CD14-positive monocyte (primary cell): ENCODE data around the gene BSND. TPM values are rescaled to one million over a fixed set of nuclear protein-coding genes. Genes with fewer than 3 reads are reported as not detected.

Source experiments
- DNase-seq, 3 donors: peaks; one replicate each; pipeline ENCODE4 v3.0.0-alpha.2; 2011 to 2022
- H2AFZ ChIP-seq: 2 replicates; pipeline ENCODE4 v1.6.0; 2012; ENCODE audit warnings: mild to moderate bottlenecking, low read depth, low read length, inconsistent platforms; ENCODE audit not compliant: insufficient read depth, poor library complexity, severe bottlenecking
- H3K27ac ChIP-seq, 2 donors: 1 replicate in 1 of 2; 2 replicates in 1 of 2; pipeline ENCODE4 v1.5.1; 2012 to 2013; ENCODE audit warnings: low read length in 2 of 2, control low read depth in 1 of 2, inconsistent platforms in 1 of 2, low read depth in 1 of 2, mild to moderate bottlenecking in 1 of 2
- H3K27me3 ChIP-seq, 2 donors: one replicate each; pipeline versions ENCODE4 v1.6.0 to v1.6.1; 2011 to 2013; ENCODE audit warnings: low read length in 2 of 2; ENCODE audit not compliant: control insufficient read depth in 2 of 2, insufficient read depth in 2 of 2
- H3K36me3 ChIP-seq, 2 donors: replicated peaks in 1 of 2; 1 replicate in 1 of 2; 2 replicates in 1 of 2; pipeline versions ENCODE4 v1.5.1 to v1.6.1; 2012 to 2013; ENCODE audit warnings: low read length in 2 of 2, control low read depth in 1 of 2, inconsistent platforms in 1 of 2, mild to moderate bottlenecking in 1 of 2; ENCODE audit not compliant: insufficient read depth in 2 of 2, control insufficient read depth in 1 of 2
- H3K4me1 ChIP-seq, 2 donors: 1 replicate in 1 of 2; 2 replicates in 1 of 2; pipeline versions ENCODE4 v1.5.1 to v1.6.1; 2012 to 2013; ENCODE audit warnings: low read length in 2 of 2, control low read depth in 1 of 2, inconsistent platforms in 1 of 2, mild to moderate bottlenecking in 1 of 2, moderate library complexity in 1 of 2; ENCODE audit not compliant: insufficient read depth in 2 of 2, control insufficient read depth in 1 of 2
- H3K4me2 ChIP-seq: replicated peaks from 2 replicates; pipeline ENCODE3; 2012; ENCODE audit warnings: low read length, moderate library complexity, mild to moderate bottlenecking; ENCODE audit not compliant: poor library complexity, severe bottlenecking; ENCODE audit errors: extremely low read depth
- H3K4me3 ChIP-seq, 3 experiments: fragments of 200-600 bp in 1 of 3; sonication (generic) in 1 of 3; replicated peaks in 1 of 3; 1 replicate in 2 of 3; 2 replicates in 1 of 3; pipeline ENCODE4 v1.5.1; 2011 to 2013; ENCODE audit warnings: low read length in 3 of 3, mild to moderate bottlenecking in 3 of 3, control low read depth in 2 of 3, low read depth in 2 of 3, inconsistent platforms in 1 of 3, moderate library complexity in 1 of 3
- H3K79me2 ChIP-seq: 2 replicates; pipeline ENCODE4 v1.6.0; 2012; ENCODE audit warnings: mild to moderate bottlenecking, control low read depth, inconsistent platforms, low read length, moderate library complexity; ENCODE audit not compliant: insufficient read depth
- H3K9ac ChIP-seq: 2 replicates; pipeline ENCODE4 v1.6.0; 2017; ENCODE audit warnings: low read length, mild to moderate bottlenecking; ENCODE audit not compliant: insufficient read depth, poor library complexity, severe bottlenecking
- H3K9me3 ChIP-seq, 2 donors: replicated peaks in 1 of 2; 1 replicate in 1 of 2; 2 replicates in 1 of 2; pipeline versions ENCODE4 v1.5.1 to v1.6.1; 2012 to 2013; ENCODE audit warnings: low read length in 2 of 2, control low read depth in 1 of 2; ENCODE audit not compliant: control insufficient read depth in 1 of 2, insufficient read depth in 1 of 2
- H4K20me1 ChIP-seq: 2 replicates; pipeline ENCODE4 v1.6.0; 2012; ENCODE audit warnings: mild to moderate bottlenecking, low read length, control low read depth, moderate library complexity; ENCODE audit not compliant: insufficient read depth
- H3K27ac Mint-ChIP-seq, 7 donors: one replicate each; pipeline ENCODE4 v1.8.0; 2020; ENCODE audit warnings: mild to moderate bottlenecking in 7 of 7, mixed read lengths in 7 of 7, moderate library complexity in 6 of 7, inconsistent platforms in 2 of 7
- H3K27me3 Mint-ChIP-seq, 3 donors: one replicate each; pipeline ENCODE4 v1.8.0; 2021 to 2022; ENCODE audit warnings: low read depth in 3 of 3, mild to moderate bottlenecking in 3 of 3, mixed read lengths in 3 of 3, moderate library complexity in 3 of 3, inconsistent platforms in 1 of 3
- H3K36me3 Mint-ChIP-seq, 2 donors: one replicate each; pipeline ENCODE4 v1.8.0; 2020; ENCODE audit warnings: mixed read lengths in 2 of 2, inconsistent platforms in 1 of 2, mild to moderate bottlenecking in 1 of 2
- H3K4me1 Mint-ChIP-seq: one replicate; pipeline ENCODE4 v1.8.0; 2020; ENCODE audit warnings: mild to moderate bottlenecking, mixed read lengths
- H3K4me3 Mint-ChIP-seq, 2 donors: one replicate each; pipeline ENCODE4 v1.8.0; 2020; ENCODE audit warnings: mild to moderate bottlenecking in 2 of 2, mixed read lengths in 2 of 2, moderate library complexity in 1 of 2
- H3K9me3 Mint-ChIP-seq, 7 donors: one replicate each; pipeline ENCODE4 v1.8.0; 2020 to 2022; ENCODE audit warnings: mixed read lengths in 7 of 7, mild to moderate bottlenecking in 6 of 7, moderate library complexity in 6 of 7, inconsistent platforms in 2 of 7
- WGBS: methylation state at CpG from one replicate; pipeline ENCODE4 v1.1.5; 2013; ENCODE audit warnings: missing lambda C conversion rate; ENCODE audit not compliant: insufficient coverage; 5-methylcytosine and 5-hydroxymethylcytosine counted together
- intact Hi-C, 2 donors: fragments of 100-400 bp; cut with micrococcal nuclease; formaldehyde crosslinking; loops; one replicate each; pipeline versions ENCODE4 v1.15.0 to v1.15.1; 2023
- polyA plus RNA-seq, 3 donors: library from polyadenylated mRNA; depleted of rRNA in 1 of 3; unstranded in 2 of 3; stranded (reverse) in 1 of 3; fragments of 300-500 nt in 2 of 3; fragments of >200 nt in 1 of 3; fragmentation: Illumina TruSeq in 2 of 3; gene quantifications; 1 replicate in 2 of 3; 2 replicates in 1 of 3; pipeline ENCODE4 v1.2.3, GENCODE V29; 2012 to 2021
- TF ChIP-seq, protein P1 (sequence below): fragments of 200-600 bp; IDR thresholded peaks from one replicate; pipeline ENCODE4 v1.8.0; 2022; ENCODE audit warnings: antibody characterized with exemption, mild to moderate bottlenecking

Gene BSND
- polyA plus RNA-seq, 3 donors: not detected

DNA sequence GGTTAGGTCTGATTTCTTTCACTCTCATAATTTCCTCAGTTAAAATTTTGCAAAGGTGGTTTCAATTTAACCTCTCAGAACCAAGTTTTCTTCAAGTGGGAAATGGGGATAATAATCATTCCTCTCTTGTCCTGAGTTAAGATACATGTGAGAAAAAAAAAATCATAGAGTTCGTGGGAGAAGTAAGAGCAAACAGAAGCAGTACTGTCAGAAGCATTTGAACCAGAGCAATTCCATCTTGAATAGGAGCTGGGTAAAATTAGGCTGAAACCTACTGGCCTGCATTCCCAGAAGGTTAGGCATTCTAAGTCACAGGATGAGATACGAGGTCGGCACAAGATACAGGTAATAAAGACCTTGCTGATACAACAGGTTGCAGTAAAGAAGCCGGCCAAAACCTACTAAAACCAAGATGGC is 46.9 kb upstream of the BSND start:
- H2AFZ ChIP-seq: no peak overlapping the region
- H4K20me1 ChIP-seq: no peaks in the 10 kb centered on the region
- intact Hi-C loops: loop anchor here in 1 of 2 donors (2.0 kb wide), 1 partner anchor 43 kb away; no protein-coding TSS in a partner anchor
- H3K4me3 ChIP-seq: no peak overlapping the region
- no peaks in the 10 kb centered on the region for H3K36me3 ChIP-seq
- Mint-ChIP-seq H3K4me3 (no peak overlapping the region), H3K36me3 (peaks cover 0 to 2% of the 10 kb centered on the region in 2 donors), H3K4me1 (peaks cover 61% of the 10 kb centered on the region), H3K27me3 (no peaks in the 10 kb centered on the region), H3K9me3 (no peaks in the 10 kb centered on the region), H3K27ac (no peak overlapping the region)
- no peak overlapping the region for H3K9ac ChIP-seq
- no peak for DNase-seq
- no peaks in the 10 kb centered on the region for H3K9me3 ChIP-seq
- H3K79me2 ChIP-seq: no peaks in the 10 kb centered on the region
- H3K4me2 ChIP-seq: no peak overlapping the region
- no peak overlapping the region for H3K27ac ChIP-seq
- no peaks in the 10 kb centered on the region for H3K27me3 ChIP-seq
- no CpG with 5 or more reads among the region's 4 CpGs for WGBS
- TF ChIP-seq, protein P1, sequence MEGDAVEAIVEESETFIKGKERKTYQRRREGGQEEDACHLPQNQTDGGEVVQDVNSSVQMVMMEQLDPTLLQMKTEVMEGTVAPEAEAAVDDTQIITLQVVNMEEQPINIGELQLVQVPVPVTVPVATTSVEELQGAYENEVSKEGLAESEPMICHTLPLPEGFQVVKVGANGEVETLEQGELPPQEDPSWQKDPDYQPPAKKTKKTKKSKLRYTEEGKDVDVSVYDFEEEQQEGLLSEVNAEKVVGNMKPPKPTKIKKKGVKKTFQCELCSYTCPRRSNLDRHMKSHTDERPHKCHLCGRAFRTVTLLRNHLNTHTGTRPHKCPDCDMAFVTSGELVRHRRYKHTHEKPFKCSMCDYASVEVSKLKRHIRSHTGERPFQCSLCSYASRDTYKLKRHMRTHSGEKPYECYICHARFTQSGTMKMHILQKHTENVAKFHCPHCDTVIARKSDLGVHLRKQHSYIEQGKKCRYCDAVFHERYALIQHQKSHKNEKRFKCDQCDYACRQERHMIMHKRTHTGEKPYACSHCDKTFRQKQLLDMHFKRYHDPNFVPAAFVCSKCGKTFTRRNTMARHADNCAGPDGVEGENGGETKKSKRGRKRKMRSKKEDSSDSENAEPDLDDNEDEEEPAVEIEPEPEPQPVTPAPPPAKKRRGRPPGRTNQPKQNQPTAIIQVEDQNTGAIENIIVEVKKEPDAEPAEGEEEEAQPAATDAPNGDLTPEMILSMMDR: no peak
- H3K4me1 ChIP-seq: peaks cover 60 to 71% of the 10 kb centered on the region in 2 donors

DNA sequence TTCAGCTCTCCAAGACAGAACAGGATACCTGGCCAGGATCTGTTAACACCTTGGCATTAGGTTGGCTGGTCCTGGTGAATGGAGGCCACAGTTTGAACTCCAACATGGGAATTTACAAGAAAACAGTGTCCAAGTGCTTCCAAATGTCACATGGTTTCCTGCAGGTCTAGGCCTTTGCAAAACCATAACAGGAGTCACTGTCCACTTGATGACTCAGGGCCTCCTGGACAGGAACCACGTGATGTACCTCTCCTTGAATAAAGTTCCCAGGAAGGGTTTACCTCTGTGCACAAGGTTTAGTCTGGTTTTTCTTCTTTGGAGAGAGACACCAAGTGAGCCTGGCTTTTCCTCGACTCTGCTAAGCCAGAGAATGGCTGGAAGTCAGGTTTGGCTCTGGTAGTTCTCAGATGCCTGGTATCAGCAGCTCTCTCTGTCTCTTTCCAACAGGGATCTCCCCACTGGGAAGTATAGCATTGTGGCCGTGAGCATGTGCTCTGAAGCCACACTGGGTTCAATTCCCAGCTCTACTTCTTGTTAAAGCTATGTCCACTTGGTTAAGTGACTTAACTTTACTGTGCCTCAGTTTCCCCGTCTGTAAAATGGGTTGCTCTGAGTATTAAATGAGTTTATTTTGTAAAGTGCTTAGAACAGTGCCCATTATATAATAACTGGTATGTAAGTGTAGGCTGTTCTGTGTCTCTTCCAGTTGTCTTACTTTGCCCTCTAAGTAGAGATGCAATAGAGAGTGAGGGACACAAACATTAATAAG is 45.6 kb upstream of the BSND start:
- H3K4me2 ChIP-seq: no peak overlapping the region
- intact Hi-C loops: loop anchor here in 1 of 2 donors (2.0 kb wide), 1 partner anchor 42 kb away; no protein-coding TSS in a partner anchor

More for the DNA sequence above, 45.6 kb upstream of the BSND start:
- Mint-ChIP-seq H3K4me1 (peaks cover 50% of the 10 kb centered on the region), H3K36me3 (peaks cover 0 to 2% of the 10 kb centered on the region in 2 donors), H3K4me3 (no peak overlapping the region), H3K27me3 (no peaks in the 10 kb centered on the region), H3K27ac (peak overlapping the region in 2 of 7 donors; percentile 12 to 15), H3K9me3 (peaks cover 5 to 8% (median 7%) of the 10 kb centered on the region in 7 donors)
- TF ChIP-seq, protein P1: no peak
- WGBS: 87% methylated on average over 3 of the region's 4 CpGs
- Histone ChIP-seq H3K9ac (no peak overlapping the region), H4K20me1 (no peaks in the 10 kb centered on the region), H3K4me1 (peaks cover 48 to 58% of the 10 kb centered on the region in 2 donors), H3K9me3 (peaks cover 7 to 8% of the 10 kb centered on the region in 2 donors), H3K4me3 (no peak overlapping the region), H3K27ac (no peak overlapping the region), H2AFZ (no peak overlapping the region), H3K27me3 (no peaks in the 10 kb centered on the region), H3K36me3 (no peaks in the 10 kb centered on the region), H3K79me2 (no peaks in the 10 kb centered on the region)
- DNase-seq: no peak
